ENCODE measurements around the gene CCDC88C. TPM values are rescaled to one million over a fixed set of nuclear protein-coding genes. Genes with fewer than 3 reads are reported as not detected.

CCDC88C gene
- total RNA-seq, 1 experiment from 2014 or later = 33.2 TPM

- no peak for DNase-seq
- CTCF ChIA-PET = no interaction called here
- Mint-ChIP-seq H3K27ac (ENCODE audit: unreplicated experiment) (no peak overlapping the region), H3K4me3 (ENCODE audit: low read depth, unreplicated experiment) (no peak overlapping the region), H3K27me3 (ENCODE audit: unreplicated experiment) (no peaks in the 10 kb centered on the region), H3K9me3 (ENCODE audit: low read depth, unreplicated experiment) (no peaks in the 10 kb centered on the region), H3K36me3 (ENCODE audit: insufficient read depth, unreplicated experiment) (no peaks in the 10 kb centered on the region), H3K4me1 (ENCODE audit: low read depth, unreplicated experiment) (no peaks in the 10 kb centered on the region)
- no TSS peak for BruUV-seq (replicated peaks)
- intact Hi-C loops (cut with micrococcal nuclease; ENCODE audit: unreplicated experiment) = no loop called here
- no peak for TF ChIP-seq CTCF (IDR thresholded peaks at IDR 0.05; ENCODE audit: unreplicated experiment)
Observed at GRCh38 chr14:91273273-91273884, 144.2 kb downstream of the CCDC88C start.

GRCh38 chr14:91272341-91273272 lies 145.0 kb downstream of the CCDC88C start:
- no peak for TF ChIP-seq CTCF (IDR thresholded peaks at IDR 0.05; ENCODE audit: unreplicated experiment)
- CTCF ChIA-PET = no interaction called here
- Mint-ChIP-seq H3K27me3 (ENCODE audit: unreplicated experiment) (no peaks in the 10 kb centered on the region), H3K4me3 (ENCODE audit: low read depth, unreplicated experiment) (no peak overlapping the region), H3K4me1 (ENCODE audit: low read depth, unreplicated experiment) (no peaks in the 10 kb centered on the region), H3K9me3 (ENCODE audit: low read depth, unreplicated experiment) (no peaks in the 10 kb centered on the region), H3K27ac (ENCODE audit: unreplicated experiment) (no peak overlapping the region), H3K36me3 (ENCODE audit: insufficient read depth, unreplicated experiment) (no peaks in the 10 kb centered on the region)
- BruUV-seq (replicated peaks) = no TSS peak
- intact Hi-C loops (cut with micrococcal nuclease; ENCODE audit: unreplicated experiment) = no loop called here
- no peak for DNase-seq

- no peak overlapping the region for H3K27ac Mint-ChIP-seq (ENCODE audit: unreplicated experiment)
- H3K9me3 Mint-ChIP-seq (ENCODE audit: low read depth, unreplicated experiment) = no peaks in the 10 kb centered on the region
- intact Hi-C loops (cut with micrococcal nuclease; ENCODE audit: unreplicated experiment) = no loop called here
- no peak for TF ChIP-seq CTCF (IDR thresholded peaks at IDR 0.05; ENCODE audit: unreplicated experiment)
- no TSS peak for BruUV-seq (replicated peaks)
- CTCF ChIA-PET = no interaction called here
- H3K27me3 Mint-ChIP-seq (ENCODE audit: unreplicated experiment) = no peaks in the 10 kb centered on the region
- no peak overlapping the region for H3K4me3 Mint-ChIP-seq (ENCODE audit: low read depth, unreplicated experiment)
- H3K36me3 Mint-ChIP-seq (ENCODE audit: insufficient read depth, unreplicated experiment) = no peaks in the 10 kb centered on the region
- no peaks in the 10 kb centered on the region for H3K4me1 Mint-ChIP-seq (ENCODE audit: low read depth, unreplicated experiment)
- no peak for DNase-seq
Observed at GRCh38 chr14:91271639-91272038, 146.0 kb downstream of the CCDC88C start.

- no peaks in the 10 kb centered on the region for H3K9me3 Mint-ChIP-seq (ENCODE audit: low read depth, unreplicated experiment)
- peaks cover 5% of the 10 kb centered on the region for H3K27me3 Mint-ChIP-seq (ENCODE audit: unreplicated experiment)
- no peaks in the 10 kb centered on the region for H3K36me3 Mint-ChIP-seq (ENCODE audit: insufficient read depth, unreplicated experiment)
- no peak overlapping the region for H3K27ac Mint-ChIP-seq (ENCODE audit: unreplicated experiment)
- CTCF ChIA-PET = interaction anchor here (0.6 kb wide), 1 partner anchor 20 kb away, joined by 3 read pairs; no protein-coding TSS in a partner anchor
- H3K4me1 Mint-ChIP-seq (ENCODE audit: low read depth, unreplicated experiment) = no peaks in the 10 kb centered on the region
- TF ChIP-seq CTCF (IDR thresholded peaks at IDR 0.05; ENCODE audit: unreplicated experiment) = no peak
- BruUV-seq (replicated peaks) = no TSS peak
- DNase-seq = no peak
- no peak overlapping the region for H3K4me3 Mint-ChIP-seq (ENCODE audit: low read depth, unreplicated experiment)
- intact Hi-C loops (cut with micrococcal nuclease; ENCODE audit: unreplicated experiment) = no loop called here
Observed at GRCh38 chr14:91270619-91271018, 147.0 kb downstream of the CCDC88C start.

Measured in Calu3 (cell line).